ENCODE data around the gene SEC23A. TPM values are rescaled to one million over a fixed set of nuclear protein-coding genes. Genes with fewer than 3 reads are reported as not detected.
"Not testable (repeated sequence)": the region's sequence is repeated elsewhere in the genome, so short reads cannot be mapped to it uniquely, and the experiment has no call there.

The SEC23A gene
- total RNA-seq, 2 donors from 2014 or later, result 87.1 to 140 TPM

DNA sequence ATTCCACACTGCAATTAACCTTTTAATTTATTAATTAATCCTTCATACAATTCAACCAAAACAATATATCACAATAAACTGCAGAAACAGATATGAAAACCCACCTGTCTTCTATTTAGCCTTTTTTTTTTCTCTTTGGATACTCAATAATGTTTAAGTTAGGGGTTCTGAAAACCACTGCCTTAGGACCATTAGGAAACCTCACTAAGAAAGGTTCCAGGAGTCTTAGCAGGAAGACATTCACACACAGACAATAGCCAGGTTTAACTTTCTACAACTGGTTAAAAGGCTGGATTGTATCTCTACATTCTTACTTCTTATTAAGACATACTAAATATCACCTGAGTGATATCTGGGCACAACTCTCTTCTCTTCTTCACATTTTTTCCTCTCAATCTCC is 3.3 kb downstream of the SEC23A start:
- DNase-seq, result no peak
- no peak for ATAC-seq
- intact Hi-C loops (cut with DNase I), result loop anchor here (10.0 kb wide), 3 partner anchors 65 to 335 kb away; partner anchors contain the start of gene FBXO33 (in 1 of the 2)

DNA sequence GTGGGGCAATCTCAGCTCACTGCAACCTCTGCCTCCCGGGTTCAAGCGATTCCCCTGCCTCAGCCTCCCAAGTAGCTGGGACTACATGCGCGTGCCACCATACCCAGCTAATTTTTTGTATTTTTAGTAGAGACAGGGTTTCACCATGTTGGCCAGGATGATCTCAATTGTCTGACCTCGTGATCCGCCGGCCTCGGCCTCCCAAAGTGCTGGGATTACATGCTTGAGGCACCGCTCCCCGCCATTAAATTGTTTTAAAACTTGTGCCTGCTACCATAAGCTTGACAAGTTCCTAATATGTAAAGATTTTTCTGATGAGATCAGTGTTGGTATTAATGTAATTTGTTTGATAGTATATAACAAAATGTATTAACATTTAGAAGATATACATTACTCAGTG is 3.8 kb downstream of the SEC23A start:
- DNase-seq; intact Hi-C loops (cut with DNase I); ATAC-seq: not testable (repeated sequence)

DNA sequence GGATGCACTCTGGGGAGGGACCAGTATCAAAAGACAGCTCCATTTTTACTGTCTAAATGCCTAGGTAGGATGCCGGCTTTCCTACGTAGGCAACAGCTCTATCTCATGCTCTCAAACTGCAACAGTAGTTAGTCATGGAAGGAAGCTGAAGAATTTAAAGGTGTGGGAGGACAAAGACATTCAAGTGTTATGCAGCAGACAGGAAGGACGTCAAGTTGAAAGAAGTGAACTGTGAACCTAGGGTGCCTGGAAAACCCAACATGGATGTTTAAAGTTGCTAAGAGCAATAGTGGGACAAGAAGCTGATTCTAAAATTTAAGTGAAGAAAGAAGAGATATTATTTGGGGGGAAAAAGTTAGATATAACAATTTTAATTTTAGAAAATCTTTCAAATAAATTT is 5.9 kb downstream of the SEC23A start:
- intact Hi-C loops (cut with DNase I), result no loop called here
- peak; percentile 63 to 82 for ATAC-seq
- DNase-seq, result no peak

DNA sequence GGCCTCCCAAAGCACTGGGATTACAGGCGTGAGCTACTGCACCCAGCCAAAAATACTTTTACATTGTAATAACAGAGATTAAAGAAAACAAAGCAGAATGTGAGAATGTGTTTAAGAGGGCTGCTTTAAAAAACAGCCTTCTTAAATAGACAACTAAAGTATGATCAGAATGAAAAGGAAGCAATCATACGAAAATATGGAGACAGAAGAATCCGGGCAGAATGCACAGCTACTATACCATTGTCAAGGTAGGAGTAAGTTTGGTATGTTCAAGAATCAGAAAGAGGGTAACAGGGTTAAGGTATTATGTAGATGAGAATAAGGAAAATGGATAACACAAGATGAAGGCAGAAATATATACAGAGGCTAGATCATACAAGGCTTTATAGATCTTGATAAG is 8.5 kb downstream of the SEC23A start:
- intact Hi-C loops (cut with DNase I), result no loop called here
- ATAC-seq, result no peak

DNA sequence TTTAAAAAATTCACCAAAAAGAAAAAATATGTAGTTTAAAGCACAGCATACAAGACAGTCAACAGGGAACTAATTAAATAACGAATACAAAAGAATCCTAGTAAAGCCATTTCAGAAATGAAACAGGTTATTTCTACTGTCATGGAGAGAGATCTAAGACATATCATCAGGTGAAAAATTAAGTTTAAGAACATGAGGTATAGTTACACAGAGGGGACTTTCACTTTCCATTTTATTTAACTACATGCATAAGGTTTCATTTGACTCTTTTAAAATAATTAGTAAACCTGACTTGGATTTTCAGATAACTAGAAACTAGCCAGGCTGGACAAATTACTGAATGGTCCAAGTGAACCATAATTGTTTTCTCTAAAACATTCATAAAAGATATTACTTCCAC is 11.3 kb downstream of the SEC23A start:
- ATAC-seq, result no peak
- DNase-seq, result no peak
- intact Hi-C loops (cut with DNase I), result no loop called here

More for the DNA sequence above, 8.5 kb downstream of the SEC23A start:
- no peak for DNase-seq

DNA sequence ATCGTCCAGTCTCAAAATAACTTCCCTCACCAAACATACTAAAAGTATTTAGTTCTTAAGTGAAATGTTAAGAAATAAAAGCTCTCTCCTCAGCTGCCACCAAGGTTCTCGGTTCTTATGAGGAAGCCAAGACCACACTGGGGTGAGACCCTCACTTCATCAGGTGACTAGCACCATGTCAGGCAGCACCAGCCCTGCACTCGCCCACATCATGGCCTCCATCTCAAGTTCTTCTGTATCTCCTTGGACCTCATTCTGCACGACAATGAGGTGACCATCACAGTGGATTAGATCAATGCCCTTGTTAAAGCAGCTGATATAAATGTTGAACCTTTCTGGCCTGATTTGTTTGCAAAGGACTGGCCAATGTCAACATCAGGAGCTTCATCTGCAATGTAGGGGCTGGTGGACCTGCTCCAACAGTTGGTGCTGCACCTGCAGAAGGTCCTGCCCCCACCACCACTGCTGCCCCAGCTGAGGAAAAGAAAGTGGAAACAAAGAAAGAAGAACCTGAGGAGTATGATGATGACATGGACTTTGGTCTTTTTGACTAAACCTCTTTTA is 12.4 kb downstream of the SEC23A start:
- ATAC-seq (no peak), DNase-seq (no peak)
- intact Hi-C loops (cut with DNase I), result no loop called here

DNA sequence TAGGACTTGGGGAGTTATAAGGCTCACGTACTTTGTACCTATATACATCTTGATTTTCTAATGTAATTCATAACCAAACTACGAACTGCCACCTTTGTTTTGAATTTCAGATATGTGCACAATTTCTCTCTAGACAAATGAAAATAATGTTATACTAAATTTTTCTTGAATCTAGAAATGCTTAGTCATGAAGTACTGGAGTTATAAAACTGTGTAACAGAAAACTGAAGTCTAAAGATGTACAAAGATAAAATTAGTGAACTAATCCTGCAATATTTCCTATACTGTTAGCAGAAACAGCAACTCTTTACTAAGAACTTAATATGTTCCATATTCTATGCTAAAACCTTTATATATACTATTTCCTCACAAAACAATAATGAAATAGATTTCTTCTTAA is 15.5 kb downstream of the SEC23A start:
- DNase-seq, result no peak
- no peak for ATAC-seq
- intact Hi-C loops (cut with DNase I), result no loop called here

DNA sequence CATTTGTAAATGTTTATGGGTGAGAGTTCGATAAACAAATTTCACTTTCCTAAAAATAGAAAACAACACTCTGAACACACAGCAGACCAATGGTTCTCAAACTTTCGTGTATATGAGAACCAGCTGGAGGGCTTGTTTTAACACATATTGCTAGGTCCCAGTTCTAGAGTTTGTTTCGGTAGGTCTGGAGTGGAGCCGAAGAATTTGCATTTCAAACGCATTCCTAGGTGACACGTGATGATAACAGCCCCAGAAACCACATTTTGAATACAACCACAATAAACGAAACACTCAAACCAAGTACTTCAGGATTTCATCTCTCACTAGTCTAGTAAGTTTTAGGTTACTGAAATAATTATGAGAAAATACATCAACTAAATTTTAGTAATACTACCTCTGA is 17.1 kb downstream of the SEC23A start:
- intact Hi-C loops (cut with DNase I), result no loop called here
- ATAC-seq, result no peak
- DNase-seq, result no peak

DNA sequence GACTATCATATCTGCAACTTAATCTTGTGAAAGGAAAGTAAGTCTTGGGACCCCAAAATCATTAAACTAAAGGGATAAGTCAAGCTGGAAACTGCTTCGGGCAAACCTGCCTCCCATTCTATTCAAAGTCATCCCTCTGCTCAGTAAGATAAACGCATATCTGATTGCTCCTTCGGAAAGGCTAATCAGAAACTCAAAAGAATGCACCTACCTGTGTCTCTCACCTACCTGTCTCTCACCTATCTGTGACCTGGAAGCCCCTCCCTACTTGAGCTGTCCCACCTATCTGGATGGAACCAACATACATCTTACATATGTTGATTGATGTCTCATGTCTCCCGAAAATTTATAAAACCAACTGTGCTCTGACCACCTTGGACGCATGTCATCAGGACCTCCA is 19.9 kb downstream of the SEC23A start:
- ATAC-seq, result no peak
- intact Hi-C loops (cut with DNase I), result no loop called here
- DNase-seq, result no peak

DNA sequence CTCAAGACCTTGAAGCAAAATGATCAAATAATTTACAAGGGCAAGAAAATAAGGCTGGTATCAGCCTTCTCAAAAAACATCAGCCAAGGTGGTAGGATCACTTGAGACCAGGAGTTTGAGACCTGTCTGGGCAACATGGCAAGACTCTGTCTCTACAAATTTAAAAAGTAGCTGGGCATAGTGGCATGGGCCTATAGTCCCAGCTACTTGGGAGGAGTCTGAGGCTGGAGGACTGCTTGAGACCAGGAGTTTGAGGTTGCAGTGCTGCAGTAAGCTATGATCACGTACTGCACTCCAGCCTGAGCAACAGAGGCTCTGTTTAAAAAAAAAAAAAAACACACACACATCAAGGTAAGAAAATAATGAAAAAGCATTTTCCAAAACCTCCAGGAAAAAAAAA is 22.1 kb downstream of the SEC23A start:
- ATAC-seq (no peak), DNase-seq (no peak)
- intact Hi-C loops (cut with DNase I), result no loop called here

DNA sequence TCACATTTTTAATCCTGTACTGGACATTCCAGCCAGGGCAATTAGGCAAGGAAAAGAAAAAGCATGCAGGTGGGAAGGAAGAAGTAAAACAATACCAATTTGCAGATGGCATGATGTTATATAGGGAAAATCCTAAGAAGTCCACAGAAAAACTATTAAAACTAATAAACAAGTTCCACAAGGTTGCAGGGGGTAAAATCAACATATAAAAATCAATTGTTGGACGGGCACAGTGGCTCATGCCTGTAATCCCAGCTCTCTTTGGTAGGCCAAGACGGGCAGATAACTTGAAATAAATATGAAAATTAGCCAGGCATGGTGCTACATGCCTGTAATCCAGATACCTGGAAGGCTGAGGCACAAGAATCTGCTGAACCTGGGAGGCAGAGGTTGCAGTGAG is 31.9 kb downstream of the SEC23A start:
- ATAC-seq, result no peak
- intact Hi-C loops (cut with DNase I), result no loop called here
- no peak for DNase-seq

DNA sequence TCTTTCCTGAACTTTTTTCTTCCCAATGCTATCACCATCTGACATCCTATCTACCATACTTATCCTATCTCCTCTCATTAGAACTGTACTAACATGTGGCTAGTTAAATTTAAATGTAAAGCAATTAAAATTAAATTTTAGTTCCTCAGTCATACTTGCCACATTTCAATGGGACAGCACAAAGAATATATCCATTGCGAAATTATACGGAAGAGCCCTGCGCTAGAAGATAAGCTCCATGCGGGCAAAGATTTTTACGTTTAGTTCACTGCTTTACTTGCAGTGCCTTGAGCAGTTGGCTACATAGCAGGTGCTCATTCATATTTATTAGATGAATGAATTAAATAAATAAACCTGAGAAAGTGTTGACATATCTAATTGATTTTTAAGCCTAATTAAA is 33.1 kb downstream of the SEC23A start:
- intact Hi-C loops (cut with DNase I), result no loop called here
- DNase-seq, result no peak

DNA sequence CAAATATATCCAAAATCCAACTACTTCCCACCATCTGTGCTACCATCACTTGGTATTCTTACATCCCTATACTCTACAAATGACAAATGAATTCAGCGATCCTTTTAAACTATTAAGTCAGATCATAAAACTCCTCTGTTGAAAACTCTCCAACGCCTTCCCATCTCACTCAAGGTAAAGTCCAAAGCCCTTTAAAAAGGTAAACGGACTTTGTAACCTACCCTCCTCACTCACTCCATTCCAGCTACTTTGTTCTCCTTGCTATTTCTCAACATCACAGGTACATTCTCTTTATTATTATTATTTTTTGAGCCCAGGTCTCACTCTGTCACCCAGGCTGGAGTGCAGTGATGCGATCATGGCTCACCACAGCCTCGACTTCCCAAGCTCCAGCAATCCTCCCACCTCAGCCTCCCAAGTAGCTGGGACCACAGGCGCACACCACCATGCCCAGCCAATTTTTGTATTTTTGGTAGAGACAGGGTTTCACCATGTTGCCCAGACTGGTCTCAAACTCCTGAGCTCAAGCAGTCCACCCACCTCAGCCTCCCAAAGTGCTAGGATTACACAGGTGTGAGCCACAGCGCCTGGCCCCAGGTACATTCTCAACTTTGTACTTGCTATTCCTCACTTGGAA is 33.7 kb downstream of the SEC23A start:
- ATAC-seq; intact Hi-C loops (cut with DNase I); DNase-seq: not testable (repeated sequence)

More for the DNA sequence above, 33.1 kb downstream of the SEC23A start:
- no peak for ATAC-seq

DNA sequence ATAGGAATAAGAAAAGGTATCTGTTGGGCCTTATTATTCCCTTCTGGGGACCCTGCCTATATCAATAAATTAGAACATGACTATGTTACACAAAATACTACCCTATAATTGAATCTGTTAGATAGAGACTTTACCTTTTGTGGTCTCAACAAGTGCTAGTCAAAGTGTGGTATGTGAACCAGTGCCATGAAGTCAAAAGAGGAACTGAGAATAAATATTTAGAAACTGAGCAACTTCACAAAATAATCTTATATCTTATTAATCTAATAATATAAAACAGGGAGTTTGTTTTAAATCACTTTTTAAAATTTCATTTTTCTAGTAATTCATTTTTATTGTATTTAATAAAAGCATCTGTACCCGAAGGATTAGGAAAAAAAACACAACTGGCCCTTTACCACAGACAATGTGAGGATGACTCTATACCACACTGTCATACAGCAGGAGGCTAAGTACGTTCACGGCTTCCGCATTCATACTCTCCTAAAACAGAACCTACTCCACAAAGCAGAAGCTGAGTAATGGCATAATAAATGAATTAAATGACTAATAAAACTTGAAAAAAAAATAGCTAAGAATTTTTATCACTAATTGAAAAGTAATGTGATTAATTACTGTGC is 42.1 kb downstream of the SEC23A start:
- DNase-seq (no peak), ATAC-seq (no peak)
- intact Hi-C loops (cut with DNase I), result no loop called here

DNA sequence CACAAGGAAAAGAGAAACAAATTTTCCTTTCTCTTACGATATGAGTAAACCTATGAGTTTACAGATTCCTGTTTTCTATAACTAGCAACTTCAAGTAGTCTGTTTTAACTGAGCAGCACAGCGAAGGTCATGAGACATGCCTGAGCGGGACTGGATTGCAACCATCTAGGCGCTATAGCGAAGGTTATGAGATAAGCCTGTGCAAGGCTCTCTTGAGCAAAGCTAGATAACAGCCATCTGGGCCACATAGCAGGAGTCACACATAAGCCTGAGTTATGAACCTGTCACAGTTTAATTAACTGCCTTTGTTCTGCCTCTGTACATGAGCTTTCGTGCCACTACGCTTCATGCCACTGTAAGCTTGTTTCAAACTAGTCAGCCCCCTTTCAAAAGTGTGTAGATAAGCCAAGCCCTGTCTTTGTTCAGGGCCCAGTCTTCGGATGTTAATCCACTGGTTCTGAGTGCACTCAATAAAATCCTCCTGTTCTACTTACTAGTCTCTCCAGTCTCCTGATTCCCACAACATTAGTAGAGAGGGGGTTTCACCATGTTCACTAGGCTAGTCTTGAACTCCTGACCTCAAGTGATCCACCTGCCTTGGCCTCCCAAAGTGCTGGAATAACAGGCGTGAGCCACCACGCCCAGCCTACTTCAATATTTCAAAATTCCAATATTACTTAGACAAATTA is 47.1 kb downstream of the SEC23A start:
- intact Hi-C loops (cut with DNase I), result no loop called here
- no peak for ATAC-seq
- DNase-seq, result no peak

DNA sequence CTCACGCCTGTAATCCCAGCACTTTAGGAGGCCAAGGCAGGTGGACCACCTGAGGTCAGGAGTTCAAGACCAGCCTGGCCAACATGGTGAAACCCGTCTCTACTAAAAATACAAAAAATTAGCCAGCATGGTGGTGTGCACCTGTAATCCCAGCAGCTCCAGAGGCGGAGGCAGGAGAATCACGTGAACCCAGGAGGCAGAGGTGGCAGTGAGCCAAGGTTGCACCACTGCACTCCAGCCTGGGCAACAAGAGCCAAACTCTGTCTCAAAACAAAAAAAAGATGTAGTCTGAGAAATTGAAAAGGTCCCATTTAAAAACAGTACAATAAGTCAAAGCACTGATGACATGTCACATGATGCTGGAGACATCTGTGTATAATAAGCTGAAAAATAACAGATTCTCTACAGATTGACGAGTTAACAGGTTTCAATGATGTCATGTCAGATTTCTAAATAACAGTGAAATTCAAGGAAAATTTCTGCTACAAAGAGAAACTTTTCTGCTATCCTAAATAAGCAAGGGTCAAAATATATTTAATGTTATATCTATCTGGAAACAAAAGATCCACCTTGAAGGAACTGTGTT is 50.1 kb downstream of the SEC23A start:
- DNase-seq; ATAC-seq; intact Hi-C loops (cut with DNase I): not testable (repeated sequence)

DNA sequence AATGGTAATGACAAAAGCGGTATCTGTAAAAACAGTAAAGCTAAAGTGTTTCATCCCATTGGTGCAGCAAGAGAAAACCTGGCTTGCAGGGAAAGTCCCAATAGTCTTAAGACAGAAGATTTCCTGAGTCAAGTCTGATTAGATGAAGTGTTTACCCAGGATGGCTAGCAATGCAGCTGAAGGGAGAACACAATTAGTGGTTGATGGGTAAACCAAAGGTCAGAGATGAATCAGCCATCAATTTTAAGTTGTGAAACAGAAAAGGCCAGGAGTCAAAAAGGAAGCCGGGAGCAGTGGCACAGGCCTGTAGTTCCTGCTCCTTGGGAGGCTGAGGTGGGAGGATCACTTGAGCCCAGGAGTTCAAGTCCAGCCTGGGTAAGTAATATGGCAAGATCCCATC is 52.6 kb downstream of the SEC23A start:
- intact Hi-C loops (cut with DNase I), result no loop called here
- ATAC-seq (no peak), DNase-seq (no peak)

DNA sequence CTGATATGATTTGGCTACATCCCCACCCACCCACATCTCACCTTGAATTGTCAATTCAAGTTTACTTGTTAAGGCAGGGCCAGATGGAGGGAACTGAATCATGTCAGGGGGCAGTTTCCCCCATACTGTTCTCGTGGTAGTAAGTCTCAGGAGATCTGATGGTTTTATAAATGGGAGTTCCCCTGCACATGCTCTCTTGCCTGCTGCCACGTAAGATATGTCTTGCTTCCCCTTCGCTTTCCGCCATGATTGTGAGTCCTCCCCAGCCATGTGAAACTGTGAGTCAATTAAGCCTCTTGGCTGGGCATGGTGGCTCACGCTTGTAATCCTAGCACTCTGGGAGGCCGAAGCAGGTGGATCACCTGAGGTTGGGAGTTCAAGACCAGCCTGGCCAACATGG is 57.1 kb downstream of the SEC23A start:
- DNase-seq; intact Hi-C loops (cut with DNase I); ATAC-seq: not testable (repeated sequence)

DNA sequence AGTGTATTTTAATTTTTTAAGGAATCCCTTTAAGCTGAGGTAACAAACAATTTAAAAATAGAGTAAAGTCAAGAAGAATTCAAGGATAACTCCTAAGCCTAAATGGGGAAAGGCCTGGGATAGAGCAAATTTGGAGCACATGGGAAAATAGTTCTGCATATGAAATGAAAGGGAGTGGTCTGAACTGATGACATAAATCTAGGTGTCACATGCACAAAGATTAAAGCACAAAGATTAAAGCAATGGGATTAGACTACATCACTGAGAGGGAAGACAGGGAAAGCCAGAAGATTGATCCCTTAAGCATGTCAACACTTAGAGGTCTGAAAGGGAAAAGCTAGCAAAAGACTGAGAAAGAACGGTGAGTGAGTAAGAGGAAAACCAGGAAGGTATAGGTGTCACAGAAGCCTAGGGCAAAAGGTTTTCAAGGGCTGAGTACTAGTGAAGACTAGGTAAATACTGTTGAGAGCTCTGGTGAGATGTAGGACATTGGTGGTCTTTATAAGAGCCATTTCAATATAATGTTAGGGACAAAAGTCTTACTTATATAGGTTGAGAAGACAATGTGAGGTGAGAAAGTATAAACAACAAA is 59.6 kb downstream of the SEC23A start:
- intact Hi-C loops (cut with DNase I), result no loop called here
- ATAC-seq, result no peak
- DNase-seq, result no peak

DNA sequence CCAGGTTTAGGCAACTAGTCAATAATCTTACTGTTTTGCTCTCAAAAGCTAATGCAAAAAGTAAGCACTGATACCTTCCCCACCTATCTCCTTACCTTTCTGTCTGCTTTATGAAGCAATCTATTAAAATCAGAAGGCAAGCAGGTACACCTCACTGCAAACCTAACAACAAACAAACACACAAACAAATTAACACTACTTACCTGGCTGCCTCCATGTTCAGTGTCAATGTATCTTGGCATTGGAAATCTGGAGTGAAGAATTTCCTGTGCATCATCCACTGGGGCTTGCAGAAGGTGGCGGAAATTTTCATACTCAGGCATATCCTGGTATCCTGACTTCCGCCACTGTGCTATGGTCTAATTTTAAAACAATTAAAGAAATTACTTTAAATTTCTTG is 62.5 kb downstream of the SEC23A start:
- ATAC-seq, result no peak
- no peak for DNase-seq
- intact Hi-C loops (cut with DNase I), result no loop called here
